Uterus (tissue), 2 donors: ENCODE data around the gene SNRNP70.

ENCODE experiments used
- CTCF ChIP-seq, 4 experiments: fragments of 200-600 bp in 2 of 4; fragments of 450-650 bp in 2 of 4; sonication (generic) in 2 of 4; IDR thresholded peaks; one replicate each; pipeline ENCODE4 v1.5.1; 2016 to 2019; ENCODE audit warnings: antibody characterized with exemption in 4 of 4, mild to moderate bottlenecking in 2 of 4, moderate library complexity in 1 of 4
- POLR2A ChIP-seq, 2 donors: fragments of 450-650 bp; IDR thresholded peaks; one replicate each; pipeline ENCODE4 v1.6.1; 2016; ENCODE audit warnings: antibody characterized with exemption in 2 of 2, mild to moderate bottlenecking in 1 of 2, moderate library complexity in 1 of 2

GRCh38 chr19:49155820-49156346 is 70.6 kb downstream of the SNRNP70 start:
- TF ChIP-seq CTCF (IDR thresholded peaks at IDR 0.05): no peak
- TF ChIP-seq POLR2A (IDR thresholded peaks at IDR 0.05): no peak
